Mammary epithelial cell (primary cell): ENCODE measurements around the gene SLC25A30.

Source experiments
- EZH2 ChIP-seq: IDR thresholded peaks from 2 replicates; pipeline ENCODE4 v1.6.1; 2012; ENCODE audit warnings: low read length, inconsistent platforms, borderline replicate concordance
- TF ChIP-seq, protein P1 (sequence below), 2 donors: IDR thresholded peaks in 1 of 2; conservative IDR thresholded peaks in 1 of 2; 2 replicates each; pipeline ENCODE4 v1.5.1; 2011 to 2012; ENCODE audit warnings: inconsistent platforms in 2 of 2, low read length in 2 of 2, mild to moderate bottlenecking in 2 of 2, control low read depth in 1 of 2, low read depth in 1 of 2; ENCODE audit not compliant: insufficient read depth in 1 of 2; ENCODE audit errors: extremely low read depth in 1 of 2

- TF ChIP-seq, protein P1, sequence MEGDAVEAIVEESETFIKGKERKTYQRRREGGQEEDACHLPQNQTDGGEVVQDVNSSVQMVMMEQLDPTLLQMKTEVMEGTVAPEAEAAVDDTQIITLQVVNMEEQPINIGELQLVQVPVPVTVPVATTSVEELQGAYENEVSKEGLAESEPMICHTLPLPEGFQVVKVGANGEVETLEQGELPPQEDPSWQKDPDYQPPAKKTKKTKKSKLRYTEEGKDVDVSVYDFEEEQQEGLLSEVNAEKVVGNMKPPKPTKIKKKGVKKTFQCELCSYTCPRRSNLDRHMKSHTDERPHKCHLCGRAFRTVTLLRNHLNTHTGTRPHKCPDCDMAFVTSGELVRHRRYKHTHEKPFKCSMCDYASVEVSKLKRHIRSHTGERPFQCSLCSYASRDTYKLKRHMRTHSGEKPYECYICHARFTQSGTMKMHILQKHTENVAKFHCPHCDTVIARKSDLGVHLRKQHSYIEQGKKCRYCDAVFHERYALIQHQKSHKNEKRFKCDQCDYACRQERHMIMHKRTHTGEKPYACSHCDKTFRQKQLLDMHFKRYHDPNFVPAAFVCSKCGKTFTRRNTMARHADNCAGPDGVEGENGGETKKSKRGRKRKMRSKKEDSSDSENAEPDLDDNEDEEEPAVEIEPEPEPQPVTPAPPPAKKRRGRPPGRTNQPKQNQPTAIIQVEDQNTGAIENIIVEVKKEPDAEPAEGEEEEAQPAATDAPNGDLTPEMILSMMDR (conservative IDR thresholded peaks at IDR 0.05 in 1 of 2, IDR thresholded peaks at IDR 0.05 in 1 of 2; ENCODE audit: extremely low read depth in 1 of 2, insufficient read depth in 1 of 2, low read depth in 1 of 2, low read length in 2 of 2): no peak
- TF ChIP-seq EZH2: no peak
These were observed 43.3 kb downstream of the SLC25A30 start for GRCh38 chr13:45374917-45375316.
